IPS DF 4.7 (cell line): Measurements from ENCODE around the gene GNG7.
"Not testable (repeated sequence)": the region's sequence is repeated elsewhere in the genome, so short reads cannot be mapped to it uniquely, and the experiment has no call there.

Experiments
- DNase-seq: peaks from one replicate; pipeline ENCODE4 v3.0.0-alpha.2; 2013; ENCODE audit warnings: low spot score; ENCODE audit errors: extremely low read depth

The GNG7 gene

DNA sequence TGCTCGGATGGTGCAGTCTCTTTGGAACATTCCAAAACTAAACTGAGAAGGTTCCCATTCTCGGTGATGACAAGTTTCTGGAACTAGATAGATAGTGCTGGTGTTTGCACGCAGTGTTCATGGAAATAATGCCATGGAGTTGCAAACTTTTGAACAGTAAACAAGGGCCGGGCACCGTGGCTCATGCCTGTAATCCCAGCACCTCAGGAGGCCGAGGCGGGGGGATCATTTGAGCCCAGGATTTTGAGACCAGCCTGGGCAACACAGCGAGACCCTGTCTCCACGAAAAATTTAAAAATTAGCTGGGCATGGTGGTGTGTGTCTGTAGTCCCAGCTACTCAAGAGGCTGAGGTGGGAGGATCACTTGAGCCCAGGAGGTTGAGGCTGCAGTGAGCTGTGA, 95.7 kb downstream of the GNG7 start:
- not testable (repeated sequence) for DNase-seq

- DNase-seq = not testable (repeated sequence)
Observed at GRCh38 chr19:2605889-2606288, 96.6 kb downstream of the GNG7 start.

DNA sequence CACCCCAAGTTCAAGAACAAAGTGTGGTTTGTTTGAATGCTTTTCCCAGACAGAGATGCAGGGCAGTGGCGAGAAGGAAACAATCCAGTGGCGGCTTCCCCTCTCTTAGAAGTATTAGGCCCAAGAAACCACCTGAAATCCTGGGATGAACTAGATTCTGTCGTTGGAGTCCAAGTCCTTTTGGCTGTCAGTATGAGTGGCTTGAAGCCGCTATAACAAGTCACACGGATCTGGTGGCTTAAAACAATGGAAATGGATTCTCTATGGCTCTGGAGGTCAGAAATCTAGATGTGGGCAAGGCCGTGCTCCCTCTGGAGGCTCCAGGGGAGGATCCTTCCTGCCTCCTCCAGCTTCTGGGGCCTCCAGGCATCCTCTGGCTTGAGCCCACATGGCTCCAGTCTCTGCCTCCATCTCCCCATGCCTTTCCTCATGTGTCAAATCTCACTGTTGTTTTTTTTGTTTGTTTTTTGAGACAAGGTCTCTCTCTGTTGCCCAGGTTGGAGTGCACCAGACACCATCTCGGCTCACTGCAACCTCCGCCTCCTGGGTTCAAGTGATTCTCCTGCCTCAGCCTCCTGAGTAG, 97.7 kb downstream of the GNG7 start:
- DNase-seq = no peak

- no peak for DNase-seq
Observed at GRCh38 chr19:2603334-2603733, 99.2 kb downstream of the GNG7 start.

- DNase-seq = no peak
Observed at GRCh38 chr19:2602391-2603181, 99.9 kb downstream of the GNG7 start.

- no peak for DNase-seq
Observed at GRCh38 chr19:2600914-2601870, 101.3 kb downstream of the GNG7 start.

GRCh38 chr19:2594319-2594718, 108.2 kb downstream of the GNG7 start:
- DNase-seq = no peak

DNA sequence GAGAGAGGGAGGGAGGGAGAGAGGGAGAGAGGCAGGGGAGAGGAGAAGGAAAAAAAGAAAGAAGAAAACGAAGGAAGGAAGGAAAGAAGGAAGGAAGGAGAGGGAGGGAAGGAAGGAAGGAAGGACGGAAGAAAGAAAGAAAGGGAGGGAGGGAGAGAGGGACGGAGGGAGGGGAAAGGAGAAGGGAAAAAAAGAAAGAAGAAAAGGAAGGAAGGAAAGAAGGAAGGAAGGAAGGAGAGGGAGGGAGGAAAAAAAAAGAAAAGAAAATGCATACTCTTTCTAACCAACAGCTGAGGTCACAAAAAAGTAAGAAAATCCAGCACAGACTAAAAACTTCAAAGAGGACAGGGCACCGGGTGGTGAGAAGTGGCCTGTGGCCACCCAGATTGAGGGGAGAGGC, 109.7 kb downstream of the GNG7 start:
- DNase-seq = no peak

GRCh38 chr19:2591537-2592291, 110.8 kb downstream of the GNG7 start:
- DNase-seq = no peak

GRCh38 chr19:2590630-2591399, 111.7 kb downstream of the GNG7 start:
- no peak for DNase-seq

GRCh38 chr19:2589441-2589840, 113.1 kb downstream of the GNG7 start:
- no peak for DNase-seq

- DNase-seq = no peak
Observed at GRCh38 chr19:2588081-2588777, 114.3 kb downstream of the GNG7 start.

DNA sequence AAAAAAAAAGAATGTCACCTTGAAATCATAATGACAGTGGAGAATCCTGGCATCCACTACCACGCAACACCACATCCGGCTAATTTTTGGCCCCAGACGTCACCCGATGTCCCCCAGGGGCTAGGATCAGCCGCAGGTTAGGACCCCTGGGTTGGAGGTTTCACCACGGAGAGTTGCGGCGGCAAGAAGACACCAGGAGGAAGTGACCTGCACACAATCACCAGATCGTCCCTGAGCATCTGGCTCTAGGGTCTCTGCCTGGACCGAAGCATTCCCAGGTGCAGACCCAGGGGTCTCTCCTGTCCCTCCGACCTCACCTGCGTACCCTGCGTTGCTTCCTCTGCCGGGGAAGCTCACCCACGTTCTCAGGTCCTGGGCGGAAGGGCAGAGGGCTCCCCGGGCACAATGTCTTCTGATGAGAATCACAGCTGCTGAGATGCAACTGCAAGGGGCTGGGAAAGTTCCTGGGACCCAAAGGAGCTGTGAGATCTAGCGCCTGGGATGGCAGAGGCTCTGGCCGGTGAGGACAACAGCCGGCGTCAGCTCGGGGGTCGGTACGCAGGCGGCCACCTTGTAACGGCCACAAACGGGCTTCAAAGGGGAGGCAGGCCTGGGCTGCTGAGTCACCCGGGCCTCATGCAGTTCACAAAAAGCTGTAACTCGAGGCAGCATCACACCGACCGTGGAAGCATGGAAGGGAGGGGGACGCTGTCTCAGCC, 115.3 kb downstream of the GNG7 start:
- DNase-seq = no peak

GRCh38 chr19:2586196-2586595, 116.3 kb downstream of the GNG7 start:
- no peak for DNase-seq

DNA sequence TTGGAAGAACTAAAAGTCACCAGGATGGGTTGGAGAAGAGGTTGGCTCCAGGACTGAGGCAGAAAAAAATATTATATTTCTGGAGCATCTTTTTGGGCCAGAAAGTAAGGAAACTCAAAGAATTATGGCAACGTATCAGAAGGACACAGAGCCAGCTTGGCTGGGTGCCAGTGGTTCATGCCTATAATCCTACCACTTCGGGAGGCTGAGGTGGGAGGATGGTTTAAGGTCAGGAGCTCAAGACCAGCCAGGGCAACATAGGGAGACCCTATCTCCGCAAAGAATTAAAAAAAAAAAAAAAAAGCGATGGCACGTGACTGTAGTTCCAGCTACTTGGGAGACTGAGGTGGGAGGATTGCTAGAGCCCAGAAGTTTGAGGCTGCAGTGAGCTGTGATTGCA, 118.5 kb downstream of the GNG7 start:
- no peak for DNase-seq

GRCh38 chr19:2582984-2583956, 119.2 kb downstream of the GNG7 start:
- DNase-seq = no peak

GRCh38 chr19:2580396-2580795, 122.1 kb downstream of the GNG7 start:
- not testable (repeated sequence) for DNase-seq

DNA sequence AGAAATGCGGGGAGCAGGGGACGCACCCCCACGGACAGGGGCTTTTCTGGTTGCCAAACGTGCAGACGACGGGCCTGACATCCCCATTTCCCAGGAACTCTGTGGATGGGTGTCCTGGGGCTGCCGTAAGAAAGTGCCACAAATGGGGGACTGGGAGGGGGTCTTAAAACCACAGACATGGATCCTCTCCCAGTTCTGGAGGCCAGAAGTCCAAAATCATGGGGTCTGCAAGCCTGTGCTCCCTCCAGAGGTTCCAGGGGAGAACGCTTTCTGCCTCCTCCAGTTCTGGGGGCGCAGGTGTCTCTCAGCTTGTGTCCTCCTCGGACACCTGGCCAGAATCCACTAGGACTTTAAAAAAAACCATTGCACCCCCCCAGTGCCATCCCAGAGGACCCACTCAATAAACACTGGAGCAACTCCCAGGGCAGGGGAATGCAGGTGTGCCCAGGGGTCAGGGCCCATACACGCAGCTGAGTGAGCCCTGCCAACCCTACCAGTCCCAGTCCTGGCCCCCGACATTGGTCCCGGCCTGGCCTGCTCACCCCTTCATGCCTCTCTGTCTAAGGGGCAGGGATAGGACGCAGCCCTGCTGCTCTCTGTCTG, 122.7 kb downstream of the GNG7 start:
- no peak for DNase-seq
